ENCODE results near the gene PRKAR1B. TPM values are rescaled to one million over a fixed set of nuclear protein-coding genes. Genes with fewer than 3 reads are reported as not detected.

The PRKAR1B gene
- total RNA-seq, 1 donor from 2014 or later, result 81.9 TPM

- DNase-seq, result no peak
Measured at GRCh38 chr7:507623-508300, 219.3 kb downstream of the PRKAR1B start.

GRCh38 chr7:506921-507622 lies 220.0 kb downstream of the PRKAR1B start:
- no peak for DNase-seq

GRCh38 chr7:506391-506831 lies 220.7 kb downstream of the PRKAR1B start:
- no peak for DNase-seq

GRCh38 chr7:505171-505570 lies 221.9 kb downstream of the PRKAR1B start:
- no peak for DNase-seq

- DNase-seq, result no peak
Measured at GRCh38 chr7:504221-505111, 222.6 kb downstream of the PRKAR1B start.

- no peak for DNase-seq
Measured at GRCh38 chr7:503575-504111, 223.4 kb downstream of the PRKAR1B start.

GRCh38 chr7:502296-502695 lies 224.8 kb downstream of the PRKAR1B start:
- DNase-seq, result no peak

GRCh38 chr7:501526-501925 lies 225.6 kb downstream of the PRKAR1B start:
- no peak for DNase-seq

GRCh38 chr7:500521-501420 lies 226.3 kb downstream of the PRKAR1B start:
- DNase-seq, result no peak

- no peak for DNase-seq
Measured at GRCh38 chr7:499853-500485, 227.1 kb downstream of the PRKAR1B start.

Other genes with a start within 250 kb of the PRKAR1B start
- gene PDGFA, start 207.4 kb downstream of the PRKAR1B start, total RNA-seq, result 32.4 TPM
- 7.0 TPM for gene DNAAF5, start 582 bp downstream of the PRKAR1B start, total RNA-seq
- gene SUN1, start 105.2 kb upstream of the PRKAR1B start, total RNA-seq, result 154 TPM
- 16.2 TPM for gene GET4, start 149.3 kb upstream of the PRKAR1B start, total RNA-seq
- 32.0 TPM for gene ADAP1, start 227.4 kb upstream of the PRKAR1B start, total RNA-seq
- gene COX19, start 248.3 kb upstream of the PRKAR1B start, total RNA-seq, result 16.4 TPM

Measured in occipital lobe (tissue), 2 donors.